Neural cell (in vitro differentiated cells): Measurements from ENCODE around the gene DST. TPM values are rescaled to one million over a fixed set of nuclear protein-coding genes. Genes with fewer than 3 reads are reported as not detected.

Experiments used
- H2AFZ ChIP-seq: fragments of 200-600, 300-800 bp; sonication (generic), shearing (Covaris generic); 2 replicates; pipeline ENCODE4 v1.6.0; 2014; ENCODE audit warnings: low read depth, mild to moderate bottlenecking, antibody characterized with exemption, low read length, moderate library complexity
- H3F3A ChIP-seq: fragments of 200-600 bp; shearing (Covaris generic); 2 replicates; pipeline ENCODE4 v1.6.1; 2016; ENCODE audit warnings: mild to moderate bottlenecking, moderate library complexity, mixed read lengths, antibody characterized with exemption, low read length; ENCODE audit not compliant: insufficient read depth, poor library complexity, severe bottlenecking
- H3K27ac ChIP-seq: fragments of 200-600, 300-800 bp; sonication (generic), shearing (Covaris generic); 2 replicates; pipeline ENCODE4 v1.5.1; 2014; ENCODE audit warnings: mild to moderate bottlenecking, low read length, moderate library complexity
- H3K27me3 ChIP-seq: fragments of 300-800, 200-600 bp; sonication (generic), shearing (Covaris generic); 2 replicates; pipeline ENCODE4 v1.6.0; 2014; ENCODE audit warnings: mild to moderate bottlenecking, low read depth, low read length, moderate library complexity; ENCODE audit not compliant: insufficient read depth
- H3K36me3 ChIP-seq: fragments of 300-800, 200-600 bp; sonication (generic), shearing (Covaris generic); 2 replicates; pipeline ENCODE4 v1.5.1; 2014; ENCODE audit warnings: mild to moderate bottlenecking, antibody characterized with exemption, low read length, moderate library complexity; ENCODE audit not compliant: insufficient read depth
- H3K4me2 ChIP-seq: fragments of 300-800, 200-600 bp; sonication (generic), shearing (Covaris generic); 2 replicates; pipeline ENCODE4 v1.6.0; 2014; ENCODE audit warnings: mild to moderate bottlenecking, low read length
- H3K4me3 ChIP-seq: fragments of 300-800, 200-600 bp; sonication (generic), shearing (Covaris generic); 2 replicates; pipeline ENCODE4 v1.5.1; 2014; ENCODE audit warnings: mild to moderate bottlenecking, low read length, moderate library complexity
- H3K79me2 ChIP-seq: fragments of 200-600 bp; shearing (Covaris generic); replicated peaks from 2 replicates; pipeline ENCODE4 v1.6.0; 2014; ENCODE audit warnings: mild to moderate bottlenecking, low read length, moderate library complexity; ENCODE audit not compliant: insufficient read depth
- H3K9ac ChIP-seq: fragments of 300-800, 200-600 bp; sonication (generic), shearing (Covaris generic); 2 replicates; pipeline ENCODE4 v1.6.1; 2016; ENCODE audit warnings: mild to moderate bottlenecking, low read length, mixed read lengths
- H3K9me2 ChIP-seq: fragments of 200-600 bp; shearing (Covaris generic); 2 replicates; pipeline ENCODE4 v1.6.1; 2016; ENCODE audit warnings: mild to moderate bottlenecking, low read length, mixed read lengths; ENCODE audit not compliant: insufficient read depth
- H3K9me3 ChIP-seq: fragments of 200-600, 300-800 bp; sonication (generic), shearing (Covaris generic); 2 replicates; pipeline ENCODE4 v1.6.1; 2016; ENCODE audit warnings: mild to moderate bottlenecking, mixed run types, low read length, moderate library complexity, mixed read lengths
- H4K20me1 ChIP-seq: fragments of 200-600 bp; shearing (Covaris generic); 2 replicates; pipeline ENCODE4 v1.6.1; 2016; ENCODE audit warnings: mild to moderate bottlenecking, mixed run types; ENCODE audit not compliant: insufficient read depth
- CTCF ChIP-seq: fragments of 450-650 bp; IDR thresholded peaks from 2 replicates; pipeline ENCODE4 v1.5.1; 2014; ENCODE audit warnings: antibody characterized with exemption, mild to moderate bottlenecking, moderate library complexity; ENCODE audit not compliant: poor library complexity, severe bottlenecking
- EP300 ChIP-seq: fragments of 450-650 bp; conservative IDR thresholded peaks from 2 replicates; pipeline ENCODE4 v1.6.1; 2014; ENCODE audit warnings: antibody characterized with exemption, mild to moderate bottlenecking, moderate library complexity; ENCODE audit not compliant: poor library complexity, severe bottlenecking
- EZH2 ChIP-seq: fragments of 200-600, 300-800 bp; shearing (Covaris generic), sonication (generic); IDR thresholded peaks from 2 replicates; pipeline ENCODE4 v1.6.1; 2014; ENCODE audit warnings: antibody characterized with exemption, low read length, borderline replicate concordance, mild to moderate bottlenecking; ENCODE audit not compliant: insufficient read depth, poor library complexity, severe bottlenecking
- MXI1 ChIP-seq: fragments of 450-650 bp; conservative IDR thresholded peaks from 2 replicates; pipeline ENCODE4 v1.6.1; 2014; ENCODE audit warnings: antibody characterized with exemption, mild to moderate bottlenecking; ENCODE audit not compliant: poor library complexity, severe bottlenecking
- POLR2AphosphoS5 ChIP-seq: IDR thresholded peaks from 2 replicates; pipeline ENCODE4 v1.6.1; 2012
- RAD21 ChIP-seq: fragments of 450-650 bp; conservative IDR thresholded peaks from 2 replicates; pipeline ENCODE4 v1.6.1; 2014; ENCODE audit warnings: antibody characterized with exemption, mild to moderate bottlenecking, moderate library complexity
- REST ChIP-seq: IDR thresholded peaks from 2 replicates; pipeline ENCODE4 v1.6.1; 2012; ENCODE audit warnings: borderline replicate concordance
- SMC3 ChIP-seq: fragments of 450-650 bp; conservative IDR thresholded peaks from 2 replicates; pipeline ENCODE4 v1.6.1; 2014; ENCODE audit warnings: antibody characterized with exemption, mild to moderate bottlenecking, moderate library complexity; ENCODE audit not compliant: poor library complexity
- TAF1 ChIP-seq: IDR thresholded peaks from 2 replicates; pipeline ENCODE4 v1.6.1; 2012; ENCODE audit warnings: low read depth
- polyA plus RNA-seq: library from polyadenylated mRNA; depleted of rRNA; stranded (reverse); fragments of >200 nt; gene quantifications from 2 replicates; pipeline ENCODE4 v1.2.3, GENCODE V29; 2014

DST gene
- polyA plus RNA-seq, 1 donor from 2014 or later = 118 TPM

- Histone ChIP-seq H3K4me2 (no peak overlapping the region), H3K79me2 (no peaks in the 10 kb centered on the region), H3K9me2 (no peaks in the 10 kb centered on the region), H4K20me1 (no peaks in the 10 kb centered on the region), H3F3A (no peaks in the 10 kb centered on the region), H3K27ac (no peak overlapping the region), H3K4me3 (no peak overlapping the region), H3K9ac (no peak overlapping the region), H2AFZ (no peak overlapping the region), H3K27me3 (no peaks in the 10 kb centered on the region), H3K9me3 (no peaks in the 10 kb centered on the region), H3K36me3 (peaks cover 9% of the 10 kb centered on the region)
- TF ChIP-seq CTCF = no peak
- no peak for TF ChIP-seq SMC3
- TF ChIP-seq POLR2AphosphoS5 = no peak
- TF ChIP-seq REST = no peak
Measured at GRCh38 chr6:56638760-56639159, 3.9 kb downstream of the DST start.

GRCh38 chr6:56637640-56638039 lies 5.0 kb downstream of the DST start:
- no peak overlapping the region for H3K9ac ChIP-seq
- H3K4me2 ChIP-seq = no peak overlapping the region
- peaks cover 10% of the 10 kb centered on the region for H3K36me3 ChIP-seq
- no peaks in the 10 kb centered on the region for H3F3A ChIP-seq
- no peaks in the 10 kb centered on the region for H3K79me2 ChIP-seq
- no peaks in the 10 kb centered on the region for H3K27me3 ChIP-seq
- TF ChIP-seq MXI1 (no peak), POLR2AphosphoS5 (no peak), SMC3 (peak; percentile 86), EZH2 (no peak), RAD21 (peak; percentile 83), EP300 (no peak), TAF1 (no peak), CTCF (peak; percentile 80)
- H3K27ac ChIP-seq = no peak overlapping the region
- H2AFZ ChIP-seq = no peak overlapping the region
- no peaks in the 10 kb centered on the region for H3K9me3 ChIP-seq
- no peak overlapping the region for H3K4me3 ChIP-seq
- H4K20me1 ChIP-seq = no peaks in the 10 kb centered on the region
- H3K9me2 ChIP-seq = no peaks in the 10 kb centered on the region
